ENCODE results near the gene DAP. TPM values are rescaled to one million over a fixed set of nuclear protein-coding genes. Genes with fewer than 3 reads are reported as not detected.

DAP gene
- total RNA-seq, 4 donors from 2014 or later: 52.0 to 138 (median 111) TPM

DNA sequence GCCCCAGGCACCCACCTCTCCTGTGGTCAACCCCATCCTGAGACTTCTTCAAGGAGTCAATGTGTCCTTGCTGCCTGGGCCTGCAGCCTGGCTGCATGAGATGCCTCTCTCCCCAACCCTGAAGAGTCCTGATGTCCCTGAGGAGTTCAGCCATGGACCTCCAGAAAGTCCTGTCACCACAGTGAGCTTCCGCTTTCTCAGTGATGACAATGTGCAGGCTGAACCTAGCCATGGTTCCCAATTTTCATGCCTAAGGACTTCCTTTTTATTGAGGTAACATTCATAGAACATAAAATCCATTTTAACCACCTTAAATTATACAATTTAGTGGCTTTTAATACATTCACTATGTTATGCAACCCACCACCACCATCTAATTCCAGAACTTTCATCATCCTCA, 29.1 kb downstream of the DAP start:
- Histone ChIP-seq H3K36me3 (peaks cover 0 to 4% (median 0%) of the 10 kb centered on the region in 3 donors), H3K27me3 (no peaks in the 10 kb centered on the region), H3K4me3 (no peak overlapping the region), H3K9me3 (no peaks in the 10 kb centered on the region), H3K4me1 (peaks cover 0 to 13% (median 2%) of the 10 kb centered on the region in 4 donors), H3K27ac (no peak overlapping the region)
- no peak for DNase-seq
- TF ChIP-seq POLR2A (IDR thresholded peaks at IDR 0.05): no peak
- TF ChIP-seq, protein P1, sequence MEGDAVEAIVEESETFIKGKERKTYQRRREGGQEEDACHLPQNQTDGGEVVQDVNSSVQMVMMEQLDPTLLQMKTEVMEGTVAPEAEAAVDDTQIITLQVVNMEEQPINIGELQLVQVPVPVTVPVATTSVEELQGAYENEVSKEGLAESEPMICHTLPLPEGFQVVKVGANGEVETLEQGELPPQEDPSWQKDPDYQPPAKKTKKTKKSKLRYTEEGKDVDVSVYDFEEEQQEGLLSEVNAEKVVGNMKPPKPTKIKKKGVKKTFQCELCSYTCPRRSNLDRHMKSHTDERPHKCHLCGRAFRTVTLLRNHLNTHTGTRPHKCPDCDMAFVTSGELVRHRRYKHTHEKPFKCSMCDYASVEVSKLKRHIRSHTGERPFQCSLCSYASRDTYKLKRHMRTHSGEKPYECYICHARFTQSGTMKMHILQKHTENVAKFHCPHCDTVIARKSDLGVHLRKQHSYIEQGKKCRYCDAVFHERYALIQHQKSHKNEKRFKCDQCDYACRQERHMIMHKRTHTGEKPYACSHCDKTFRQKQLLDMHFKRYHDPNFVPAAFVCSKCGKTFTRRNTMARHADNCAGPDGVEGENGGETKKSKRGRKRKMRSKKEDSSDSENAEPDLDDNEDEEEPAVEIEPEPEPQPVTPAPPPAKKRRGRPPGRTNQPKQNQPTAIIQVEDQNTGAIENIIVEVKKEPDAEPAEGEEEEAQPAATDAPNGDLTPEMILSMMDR (IDR thresholded peaks at IDR 0.05): no peak

DNA sequence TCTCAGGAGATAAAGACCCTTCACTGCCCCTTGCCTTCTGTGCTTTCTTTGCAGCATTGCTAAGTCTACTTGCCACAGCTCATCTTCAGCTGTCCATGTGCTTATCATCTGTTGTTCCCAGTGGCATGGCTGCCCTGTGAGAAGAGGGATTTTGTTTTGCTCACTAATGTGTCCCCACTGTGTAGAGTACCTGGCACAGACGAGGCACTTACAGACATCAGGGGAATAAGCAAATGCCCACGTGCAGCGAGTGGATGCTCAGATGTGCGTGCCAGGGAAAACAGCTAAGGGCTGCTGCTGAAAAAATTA, 31.0 kb downstream of the DAP start:
- H3K27me3 ChIP-seq: no peaks in the 10 kb centered on the region
- TF ChIP-seq, protein P1 (IDR thresholded peaks at IDR 0.05): no peak
- TF ChIP-seq POLR2A (IDR thresholded peaks at IDR 0.05): no peak
- no peak overlapping the region for H3K27ac ChIP-seq
- DNase-seq: no peak
- peaks cover 0 to 4% (median 0%) of the 10 kb centered on the region in 3 donors for H3K36me3 ChIP-seq
- no peaks in the 10 kb centered on the region for H3K9me3 ChIP-seq
- H3K4me1 ChIP-seq: peaks cover 0 to 4% (median 2%) of the 10 kb centered on the region in 4 donors
- no peak overlapping the region for H3K4me3 ChIP-seq

DNA sequence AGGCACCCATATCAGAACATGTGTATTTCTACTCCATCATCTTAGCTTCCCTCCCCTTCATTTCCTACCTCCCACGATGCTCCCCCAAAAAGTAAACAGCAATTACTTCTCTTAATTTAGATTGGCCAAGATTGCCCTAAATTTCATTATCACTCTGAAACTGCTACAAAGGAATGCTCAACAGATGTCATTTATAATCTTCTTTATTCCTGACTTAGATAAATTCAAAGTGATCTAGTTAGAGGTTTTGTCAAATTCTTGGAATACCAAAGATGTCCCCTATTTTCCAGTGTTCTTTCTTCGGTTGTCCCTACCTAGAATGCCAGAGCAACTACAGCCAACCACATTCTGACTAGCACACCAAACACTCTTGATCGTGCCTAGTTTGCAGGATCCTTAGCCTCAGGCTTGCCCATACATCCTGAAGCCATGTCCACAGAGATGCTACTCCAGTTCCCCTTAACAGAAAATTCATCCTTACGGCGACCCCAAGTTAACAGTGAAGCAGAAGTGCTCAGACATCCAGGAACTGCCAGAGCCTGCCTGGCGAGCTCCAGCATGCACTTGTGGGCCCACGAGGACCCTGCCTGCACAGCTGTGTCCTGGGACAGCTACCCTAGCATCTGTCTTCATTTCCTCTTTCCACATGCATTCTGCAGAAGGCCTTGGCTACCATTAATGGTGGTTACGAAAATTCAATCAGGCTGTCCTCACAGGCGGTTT, 31.6 kb downstream of the DAP start:
- no peaks in the 10 kb centered on the region for H3K9me3 ChIP-seq
- peaks cover 0 to 4% (median 0%) of the 10 kb centered on the region in 3 donors for H3K36me3 ChIP-seq
- TF ChIP-seq, protein P1 (IDR thresholded peaks at IDR 0.05): no peak
- no peak for TF ChIP-seq POLR2A (IDR thresholded peaks at IDR 0.05)
- DNase-seq: no peak
- peaks cover 0 to 4% (median 2%) of the 10 kb centered on the region in 4 donors for H3K4me1 ChIP-seq
- no peaks in the 10 kb centered on the region for H3K27me3 ChIP-seq
- H3K4me3 ChIP-seq: no peak overlapping the region
- no peak overlapping the region for H3K27ac ChIP-seq

DNA sequence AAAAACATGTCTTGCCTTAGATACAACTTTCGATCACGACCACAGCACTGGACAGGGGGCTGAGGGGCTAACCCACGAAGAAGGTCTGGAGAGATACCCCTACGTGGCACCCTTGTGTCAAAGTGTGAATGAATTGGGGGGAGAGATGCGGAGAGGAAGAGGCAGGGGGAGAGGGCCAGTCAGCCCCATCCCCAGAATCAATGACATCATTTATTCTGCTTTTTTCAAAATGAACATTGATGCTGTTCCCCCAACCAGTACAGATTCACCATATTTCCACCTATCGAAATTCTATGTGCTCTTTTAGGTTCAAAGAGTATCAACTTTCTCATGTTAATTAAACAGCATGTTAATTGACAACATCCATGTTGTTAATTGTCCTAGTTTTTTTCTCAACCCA, 32.4 kb downstream of the DAP start:
- TF ChIP-seq POLR2A (IDR thresholded peaks at IDR 0.05): no peak
- TF ChIP-seq, protein P1 (IDR thresholded peaks at IDR 0.05): no peak
- Histone ChIP-seq H3K27me3 (no peaks in the 10 kb centered on the region), H3K36me3 (peaks cover 0 to 4% (median 0%) of the 10 kb centered on the region in 3 donors), H3K4me1 (peaks cover 0 to 4% (median 2%) of the 10 kb centered on the region in 4 donors), H3K27ac (no peak overlapping the region), H3K9me3 (no peaks in the 10 kb centered on the region), H3K4me3 (no peak overlapping the region)
- no peak for DNase-seq

DNA sequence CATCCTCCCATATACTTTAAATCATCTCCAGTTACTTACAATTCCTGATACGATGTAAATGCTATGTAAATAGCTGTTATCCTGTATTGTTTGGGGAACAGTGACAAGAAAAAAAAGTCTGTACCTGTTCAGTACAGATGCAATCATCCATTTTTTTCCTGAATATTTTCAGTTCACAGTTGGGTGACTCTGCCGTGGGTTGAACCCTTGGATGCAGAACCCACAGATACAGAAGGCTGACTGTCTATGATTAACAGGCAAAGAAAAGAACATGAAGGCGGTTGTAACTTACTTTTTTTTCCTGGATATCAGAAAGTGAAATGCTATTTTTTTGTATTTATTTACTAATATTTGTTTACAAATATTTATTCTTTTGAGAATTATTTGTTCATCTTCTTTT, 33.2 kb downstream of the DAP start:
- Histone ChIP-seq H3K4me3 (no peak overlapping the region), H3K9me3 (no peaks in the 10 kb centered on the region), H3K27ac (no peak overlapping the region), H3K4me1 (peaks cover 0 to 4% (median 2%) of the 10 kb centered on the region in 4 donors), H3K27me3 (no peaks in the 10 kb centered on the region), H3K36me3 (peaks cover 0 to 4% (median 0%) of the 10 kb centered on the region in 3 donors)
- no peak for DNase-seq
- TF ChIP-seq, protein P1 (IDR thresholded peaks at IDR 0.05): no peak
- no peak for TF ChIP-seq POLR2A (IDR thresholded peaks at IDR 0.05)

All from Peyer's patch (tissue), 4 donors.